ENCODE measurements around the gene ITGB7. TPM values are rescaled to one million over a fixed set of nuclear protein-coding genes. Genes with fewer than 3 reads are reported as not detected.

ITGB7 gene
- total and polyA plus RNA-seq, 10 donors, result 23.9 to 75.5 (median 55.8) TPM

- no peaks in the 10 kb centered on the region for H3K36me3 ChIP-seq
- no peaks in the 10 kb centered on the region for H3K9me3 ChIP-seq
- no peak for DNase-seq
- no peak overlapping the region for H3K4me3 ChIP-seq
- H3K27me3 ChIP-seq (replicated peaks in 1 of 7), result peaks cover 0 to 36% (median 0%) of the 10 kb centered on the region in 7 donors
- intact Hi-C loops (cut with DNase I; ENCODE audit: low total_unique reads), result no loop called here
- 82 to 94% (median 91%) methylated on average over 1 of the region's 1 CpG for WGBS, 5 donors
- peak overlapping the region in 1 of 8 donors; percentile 33 for H3K27ac ChIP-seq
- peaks cover 13 to 52% (median 36%) of the 10 kb centered on the region in 6 donors for H3K4me1 ChIP-seq
- TF ChIP-seq POLR2AphosphoS5 (IDR thresholded peaks at IDR 0.05) (peak in 1 of 3 donors; percentile 40), POLR2A (IDR thresholded peaks at IDR 0.05) (no peak), CTCF (IDR thresholded peaks at IDR 0.05 in 8 of 11, conservative IDR thresholded peaks at IDR 0.05 in 3 of 11) (no peak)
These were observed 29.5 kb upstream of the ITGB7 start for GRCh38 chr12:53236443-53237111.

GRCh38 chr12:53235742-53236442 is 28.8 kb upstream of the ITGB7 start:
- intact Hi-C loops (cut with DNase I; ENCODE audit: low total_unique reads), result no loop called here
- Histone ChIP-seq H3K27ac (peak overlapping the region in 1 of 8 donors; percentile 33), H3K27me3 (replicated peaks in 1 of 7) (peaks cover 0 to 42% (median 0%) of the 10 kb centered on the region in 7 donors)

GRCh38 chr12:53235164-53235563 is 28.1 kb upstream of the ITGB7 start:
- WGBS, 5 donors, result 60 to 87% (median 66%) methylated on average over 2 to 3 of the region's 3 CpGs
- no peak for DNase-seq
- no peaks in the 10 kb centered on the region for H3K36me3 ChIP-seq
- peak overlapping the region in 1 of 8 donors; percentile 85 for H3K27ac ChIP-seq
- TF ChIP-seq POLR2AphosphoS5 (IDR thresholded peaks at IDR 0.05), result no peak
- no peak for TF ChIP-seq CTCF (IDR thresholded peaks at IDR 0.05 in 8 of 11, conservative IDR thresholded peaks at IDR 0.05 in 3 of 11)
- no peak for TF ChIP-seq POLR2A (IDR thresholded peaks at IDR 0.05)
- H3K27me3 ChIP-seq (replicated peaks in 1 of 7), result peaks cover 0 to 42% (median 0%) of the 10 kb centered on the region in 7 donors
- H3K4me3 ChIP-seq, result no peak overlapping the region
- no peaks in the 10 kb centered on the region for H3K9me3 ChIP-seq
- peaks cover 17 to 60% (median 41%) of the 10 kb centered on the region in 6 donors for H3K4me1 ChIP-seq
- intact Hi-C loops (cut with DNase I; ENCODE audit: low total_unique reads), result no loop called here

More at GRCh38 chr12:53235742-53236442, 28.8 kb upstream of the ITGB7 start:
- no peak for DNase-seq
- no peaks in the 10 kb centered on the region for H3K36me3 ChIP-seq
- TF ChIP-seq POLR2AphosphoS5 (IDR thresholded peaks at IDR 0.05) (no peak), CTCF (IDR thresholded peaks at IDR 0.05 in 8 of 11, conservative IDR thresholded peaks at IDR 0.05 in 3 of 11) (no peak), POLR2A (IDR thresholded peaks at IDR 0.05) (no peak)
- H3K4me1 ChIP-seq, result peaks cover 17 to 58% (median 41%) of the 10 kb centered on the region in 6 donors
- no peak overlapping the region for H3K4me3 ChIP-seq
- no peaks in the 10 kb centered on the region for H3K9me3 ChIP-seq
- WGBS, 5 donors, result 68 to 80% (median 77%) methylated on average over 9 of the region's 9 CpGs
